ENCODE data around the gene UNC13A. TPM values are rescaled to one million over a fixed set of nuclear protein-coding genes. Genes with fewer than 3 reads are reported as not detected.

UNC13A gene
- total RNA-seq, 1 donor from 2014 or later: 3.9 TPM

DNA sequence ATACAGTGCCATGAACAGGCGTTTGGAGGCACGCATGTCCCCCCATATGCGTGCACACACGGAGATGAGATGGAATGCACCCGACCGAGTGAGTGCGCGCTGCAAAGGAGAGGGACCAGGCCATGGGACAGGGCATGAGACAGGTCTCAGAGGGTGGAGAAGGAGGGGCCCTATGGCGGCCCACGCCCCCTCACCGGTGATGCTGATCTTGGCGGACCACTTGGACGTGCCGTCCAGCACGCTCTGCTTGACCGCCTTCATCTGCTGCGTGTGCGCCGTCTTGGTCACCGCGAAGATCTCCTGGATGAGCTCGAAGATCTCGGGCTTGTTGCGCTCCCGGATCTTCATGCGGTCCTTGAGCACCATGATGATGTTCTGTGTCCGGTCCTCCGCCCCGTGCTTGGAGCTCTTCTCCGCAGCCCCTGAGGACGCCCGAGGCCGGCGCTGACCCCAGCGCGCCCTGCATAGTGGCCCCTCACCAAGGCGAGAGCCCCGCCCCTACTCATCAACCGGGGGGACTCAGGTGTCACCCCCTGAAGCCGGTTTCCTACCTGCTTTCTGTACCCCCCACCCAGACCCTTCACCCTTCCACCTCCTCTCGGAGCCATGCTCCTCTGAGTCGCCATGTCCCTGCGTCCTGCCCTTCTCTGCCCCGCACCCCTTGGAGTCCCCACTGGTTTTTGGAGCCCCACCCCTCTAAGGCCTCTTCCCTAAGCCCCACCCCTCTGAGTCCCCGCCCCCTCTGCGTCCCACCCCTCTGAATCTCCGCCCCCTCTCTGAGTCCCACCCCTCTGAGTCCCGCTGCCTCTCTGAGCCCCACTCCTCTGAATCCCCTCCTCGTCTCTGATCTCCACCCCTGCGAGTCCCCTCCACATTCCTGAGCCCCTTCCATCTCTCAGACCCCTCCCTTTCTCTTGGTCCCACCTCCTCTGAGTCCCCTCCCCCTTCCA lies 40.8 kb downstream of the UNC13A start:
- peaks cover 5% of the 10 kb centered on the region for H3K27me3 Mint-ChIP-seq
- TF ChIP-seq, protein P1, sequence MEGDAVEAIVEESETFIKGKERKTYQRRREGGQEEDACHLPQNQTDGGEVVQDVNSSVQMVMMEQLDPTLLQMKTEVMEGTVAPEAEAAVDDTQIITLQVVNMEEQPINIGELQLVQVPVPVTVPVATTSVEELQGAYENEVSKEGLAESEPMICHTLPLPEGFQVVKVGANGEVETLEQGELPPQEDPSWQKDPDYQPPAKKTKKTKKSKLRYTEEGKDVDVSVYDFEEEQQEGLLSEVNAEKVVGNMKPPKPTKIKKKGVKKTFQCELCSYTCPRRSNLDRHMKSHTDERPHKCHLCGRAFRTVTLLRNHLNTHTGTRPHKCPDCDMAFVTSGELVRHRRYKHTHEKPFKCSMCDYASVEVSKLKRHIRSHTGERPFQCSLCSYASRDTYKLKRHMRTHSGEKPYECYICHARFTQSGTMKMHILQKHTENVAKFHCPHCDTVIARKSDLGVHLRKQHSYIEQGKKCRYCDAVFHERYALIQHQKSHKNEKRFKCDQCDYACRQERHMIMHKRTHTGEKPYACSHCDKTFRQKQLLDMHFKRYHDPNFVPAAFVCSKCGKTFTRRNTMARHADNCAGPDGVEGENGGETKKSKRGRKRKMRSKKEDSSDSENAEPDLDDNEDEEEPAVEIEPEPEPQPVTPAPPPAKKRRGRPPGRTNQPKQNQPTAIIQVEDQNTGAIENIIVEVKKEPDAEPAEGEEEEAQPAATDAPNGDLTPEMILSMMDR (IDR thresholded peaks at IDR 0.05; ENCODE audit: unreplicated experiment): no peak
- DNase-seq (ENCODE audit: low spot score, unreplicated experiment): no peak
- no peak overlapping the region for H3K4me3 Mint-ChIP-seq (ENCODE audit: low read depth)
- H3K36me3 Mint-ChIP-seq (ENCODE audit: insufficient read depth): no peaks in the 10 kb centered on the region
- H3K9me3 Mint-ChIP-seq (ENCODE audit: low read depth): no peaks in the 10 kb centered on the region
- no peak overlapping the region for H3K27ac Mint-ChIP-seq
- H3K4me1 Mint-ChIP-seq (ENCODE audit: low read depth): no peaks in the 10 kb centered on the region

DNA sequence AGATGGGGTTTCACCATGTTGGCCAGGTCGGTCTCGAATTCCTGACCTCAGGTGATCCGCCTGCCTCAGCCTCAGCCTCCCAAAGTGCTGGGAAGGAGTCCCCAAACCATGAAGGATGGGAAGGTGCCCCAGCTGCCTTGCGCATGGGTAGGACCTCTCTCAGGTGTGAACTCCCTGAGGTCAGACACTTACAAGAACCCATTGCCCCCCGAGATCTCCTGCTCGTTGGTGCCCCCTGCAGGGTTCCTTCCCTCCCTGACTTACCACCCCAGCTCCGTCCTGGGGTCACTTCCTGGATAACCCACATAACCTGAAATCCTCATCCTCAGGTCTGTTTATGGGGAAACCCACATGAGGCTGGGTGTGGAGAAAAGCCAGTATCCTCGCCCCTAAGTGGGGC lies 41.7 kb downstream of the UNC13A start:
- Mint-ChIP-seq H3K4me1 (ENCODE audit: low read depth) (no peaks in the 10 kb centered on the region), H3K27ac (no peak overlapping the region), H3K4me3 (ENCODE audit: low read depth) (no peak overlapping the region), H3K36me3 (ENCODE audit: insufficient read depth) (no peaks in the 10 kb centered on the region), H3K9me3 (ENCODE audit: low read depth) (no peaks in the 10 kb centered on the region), H3K27me3 (peaks cover 5% of the 10 kb centered on the region)
- no peak for DNase-seq (ENCODE audit: low spot score, unreplicated experiment)
- TF ChIP-seq, protein P1 (IDR thresholded peaks at IDR 0.05; ENCODE audit: unreplicated experiment): no peak

DNA sequence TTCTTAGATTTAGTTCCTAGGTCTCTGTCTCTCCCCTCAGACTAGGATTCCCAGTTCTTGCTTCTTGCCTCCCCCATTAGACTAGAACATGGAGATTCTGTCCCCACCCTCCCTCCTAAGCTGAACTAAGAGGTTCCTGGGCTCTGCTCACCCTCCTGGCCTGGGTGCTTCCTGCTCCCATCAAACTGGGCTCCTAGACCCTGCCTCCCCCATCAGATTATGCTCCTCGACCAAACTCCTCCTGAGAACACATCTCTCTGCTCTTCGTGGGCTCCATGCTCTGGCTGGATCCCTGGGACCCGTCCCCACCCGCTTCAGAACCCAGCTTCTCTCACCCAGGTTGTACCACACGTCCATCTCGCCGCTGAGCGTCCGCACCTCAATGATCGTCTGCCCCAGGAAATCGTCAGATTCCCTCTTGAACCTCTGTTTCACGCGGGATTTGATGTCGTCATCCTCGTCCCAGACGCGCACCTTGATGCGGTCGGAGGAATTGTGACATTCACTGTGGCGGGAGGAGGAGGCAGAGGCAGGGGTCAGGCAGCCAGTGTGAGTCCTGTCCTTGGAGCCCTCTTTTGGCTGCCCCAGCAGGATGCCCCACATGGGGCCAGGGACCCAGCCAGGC lies 42.7 kb downstream of the UNC13A start:
- no peak for DNase-seq (ENCODE audit: low spot score, unreplicated experiment)
- Mint-ChIP-seq H3K36me3 (ENCODE audit: insufficient read depth) (no peaks in the 10 kb centered on the region), H3K4me3 (ENCODE audit: low read depth) (no peak overlapping the region), H3K27ac (no peak overlapping the region), H3K4me1 (ENCODE audit: low read depth) (no peaks in the 10 kb centered on the region), H3K27me3 (peaks cover 5% of the 10 kb centered on the region), H3K9me3 (ENCODE audit: low read depth) (no peaks in the 10 kb centered on the region)
- TF ChIP-seq, protein P1 (IDR thresholded peaks at IDR 0.05; ENCODE audit: unreplicated experiment): no peak

DNA sequence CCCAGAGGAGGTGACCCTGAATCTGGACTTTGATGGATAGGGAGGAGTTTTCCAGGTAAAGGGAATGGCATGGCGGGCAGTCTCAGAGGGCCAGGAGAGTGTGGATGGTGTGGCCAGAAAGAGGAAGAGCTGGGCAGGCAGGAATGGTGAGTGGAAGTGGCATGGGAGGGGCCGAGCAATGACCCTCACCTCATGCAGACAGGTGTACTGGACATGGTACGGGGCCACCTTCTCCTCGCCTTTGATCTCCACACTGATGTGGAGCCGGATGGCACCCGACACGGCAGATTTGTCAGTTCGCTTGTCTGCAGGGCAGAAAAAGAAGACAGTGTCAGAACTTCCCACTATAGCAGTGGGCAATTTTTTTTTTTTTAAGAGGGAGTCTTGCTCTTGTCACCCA lies 45.5 kb downstream of the UNC13A start:
- Mint-ChIP-seq H3K27me3 (peaks cover 12% of the 10 kb centered on the region), H3K4me3 (ENCODE audit: low read depth) (no peak overlapping the region), H3K9me3 (ENCODE audit: low read depth) (no peaks in the 10 kb centered on the region), H3K4me1 (ENCODE audit: low read depth) (no peaks in the 10 kb centered on the region), H3K27ac (no peak overlapping the region), H3K36me3 (ENCODE audit: insufficient read depth) (no peaks in the 10 kb centered on the region)
- no peak for DNase-seq (ENCODE audit: low spot score, unreplicated experiment)
- TF ChIP-seq, protein P1 (IDR thresholded peaks at IDR 0.05; ENCODE audit: unreplicated experiment): no peak

DNA sequence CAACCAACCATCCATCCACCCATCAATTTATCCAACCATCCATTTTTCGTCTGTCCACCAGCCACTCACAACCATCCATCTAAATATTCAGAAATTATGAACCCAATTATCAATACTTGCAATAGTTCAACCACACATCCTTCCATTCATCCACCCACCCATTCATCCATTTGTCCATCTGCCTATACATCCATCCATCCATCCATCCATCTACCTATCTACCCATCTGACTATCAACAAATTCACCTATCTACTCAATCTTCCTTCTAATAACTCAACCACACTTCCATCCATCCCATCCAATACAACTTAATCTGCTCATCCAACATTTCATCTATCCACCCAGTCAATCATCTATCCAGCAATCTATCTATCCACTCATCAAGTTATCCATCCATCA lies 46.3 kb downstream of the UNC13A start:
- TF ChIP-seq, protein P1 (IDR thresholded peaks at IDR 0.05; ENCODE audit: unreplicated experiment): no peak
- H3K36me3 Mint-ChIP-seq (ENCODE audit: insufficient read depth): no peaks in the 10 kb centered on the region
- peaks cover 12% of the 10 kb centered on the region for H3K27me3 Mint-ChIP-seq
- H3K4me3 Mint-ChIP-seq (ENCODE audit: low read depth): no peak overlapping the region
- no peaks in the 10 kb centered on the region for H3K4me1 Mint-ChIP-seq (ENCODE audit: low read depth)
- DNase-seq (ENCODE audit: low spot score, unreplicated experiment): no peak
- H3K27ac Mint-ChIP-seq: no peak overlapping the region
- H3K9me3 Mint-ChIP-seq (ENCODE audit: low read depth): no peaks in the 10 kb centered on the region
